Common myeloid progenitor, CD34-positive (primary cell): Measurements from ENCODE around the gene UGT1A7.
"Not testable (repeated sequence)": the region's sequence is repeated elsewhere in the genome, so short reads cannot be mapped to it uniquely, and the experiment has no call there.

Source experiments
- CTCF ChIA-PET: fragments of 350-600 bp; sonication (Branson Sonifier 250); formaldehyde crosslinking; loops from one replicate; lab custom pipeline; 2021; ENCODE audit warnings: antibody characterized with exemption; lab: Charles Lee
- POLR2A ChIA-PET: fragments of 350-600 bp; sonication (Branson Sonifier 250); formaldehyde crosslinking; loops from one replicate; lab custom pipeline; 2021; ENCODE audit warnings: antibody characterized with exemption; lab: Charles Lee
- DNase-seq, 3 donors: peaks; one replicate each; pipeline versions ENCODE4 v3.0.0 to v3.0.0-alpha.2; 2013
- H3K27ac ChIP-seq, 2 experiments: 1 replicate in 1 of 2; 2 replicates in 1 of 2; pipeline ENCODE4 v1.7.0; 2013; ENCODE audit warnings: inconsistent platforms in 2 of 2, low read length in 2 of 2, mild to moderate bottlenecking in 2 of 2, low read depth in 1 of 2, moderate library complexity in 1 of 2; ENCODE audit not compliant: severe bottlenecking in 2 of 2, insufficient read depth in 1 of 2, poor library complexity in 1 of 2
- H3K27me3 ChIP-seq, 5 experiments: replicated peaks in 2 of 5; 1 replicate in 3 of 5; 2 replicates in 2 of 5; pipeline versions ENCODE4 v1.6.1 to v1.7.0; 2013; ENCODE audit warnings: low read length in 4 of 5, mild to moderate bottlenecking in 2 of 5, moderate library complexity in 2 of 5, inconsistent platforms in 1 of 5; ENCODE audit not compliant: insufficient read depth in 5 of 5, control insufficient read depth in 4 of 5
- H3K36me3 ChIP-seq, 4 experiments: 1 replicate in 2 of 4; 2 replicates in 2 of 4; pipeline versions ENCODE4 v1.6.1 to v1.7.0; 2013; ENCODE audit warnings: low read length in 3 of 4, control low read depth in 1 of 4, mild to moderate bottlenecking in 1 of 4; ENCODE audit not compliant: control insufficient read depth in 4 of 4, insufficient read depth in 4 of 4
- H3K4me1 ChIP-seq, 4 experiments: 1 replicate in 3 of 4; 2 replicates in 1 of 4; pipeline versions ENCODE4 v1.6.1 to v1.7.1; 2013; ENCODE audit warnings: low read length in 3 of 4, mild to moderate bottlenecking in 3 of 4, control low read depth in 1 of 4, inconsistent platforms in 1 of 4, moderate library complexity in 1 of 4; ENCODE audit not compliant: control insufficient read depth in 4 of 4, insufficient read depth in 4 of 4; ENCODE audit errors: control extremely low read depth in 1 of 4
- H3K4me3 ChIP-seq, 7 experiments: 1 replicate in 4 of 7; 2 replicates in 3 of 7; pipeline versions ENCODE4 v1.5.1 to v1.7.0; 2013; ENCODE audit warnings: mild to moderate bottlenecking in 7 of 7, low read length in 6 of 7, moderate library complexity in 6 of 7, inconsistent platforms in 2 of 7, low read depth in 2 of 7, control low read depth in 1 of 7; ENCODE audit not compliant: insufficient read depth in 4 of 7, control insufficient read depth in 1 of 7; ENCODE audit errors: extremely low read depth in 1 of 7
- H3K9me3 ChIP-seq, 5 experiments: 1 replicate in 4 of 5; 2 replicates in 1 of 5; pipeline versions ENCODE4 v1.6.1 to v1.7.1; 2013; ENCODE audit warnings: low read length in 4 of 5, mild to moderate bottlenecking in 2 of 5, inconsistent platforms in 1 of 5, low read depth in 1 of 5, moderate library complexity in 1 of 5; ENCODE audit not compliant: control insufficient read depth in 4 of 5, insufficient read depth in 2 of 5; ENCODE audit errors: control extremely low read depth in 1 of 5
- WGBS: methylation state at CpG from one replicate; pipeline ENCODE4 v1.1.5; 2013; ENCODE audit not compliant: insufficient coverage; 5-methylcytosine and 5-hydroxymethylcytosine counted together

UGT1A7 gene

GRCh38 chr2:233747283-233747544 lies 65.5 kb downstream of the UGT1A7 start:
- no peaks in the 10 kb centered on the region for H3K4me1 ChIP-seq
- no peaks in the 10 kb centered on the region for H3K36me3 ChIP-seq
- POLR2A ChIA-PET = no interaction called here
- H3K4me3 ChIP-seq = no peak overlapping the region
- peaks cover 0 to 12% (median 0%) of the 10 kb centered on the region in 5 experiments for H3K27me3 ChIP-seq
- 89% methylated on average over 6 of the region's 6 CpGs for WGBS
- H3K27ac ChIP-seq = no peak overlapping the region
- DNase-seq = no peak
- CTCF ChIA-PET = no interaction called here
- peaks cover 0 to 7% (median 3%) of the 10 kb centered on the region in 5 experiments for H3K9me3 ChIP-seq

GRCh38 chr2:233750689-233751088 lies 69.0 kb downstream of the UGT1A7 start:
- POLR2A ChIA-PET, H3K27ac ChIP-seq, H3K9me3 ChIP-seq, H3K4me1 ChIP-seq, H3K36me3 ChIP-seq, DNase-seq, CTCF ChIA-PET, H3K4me3 ChIP-seq: not testable (repeated sequence)
- H3K27me3 ChIP-seq = peaks cover 0 to 15% (median 0%) of the 10 kb centered on the region in 5 experiments
- WGBS = 86% methylated on average over 2 of the region's 2 CpGs

GRCh38 chr2:233751212-233752009 lies 69.7 kb downstream of the UGT1A7 start:
- WGBS = no CpG with 5 or more reads among the region's 2 CpGs
- H3K27ac ChIP-seq, H3K4me1 ChIP-seq, CTCF ChIA-PET, H3K4me3 ChIP-seq, POLR2A ChIA-PET, H3K9me3 ChIP-seq, DNase-seq, H3K36me3 ChIP-seq: not testable (repeated sequence)
- peaks cover 0 to 15% (median 0%) of the 10 kb centered on the region in 5 experiments for H3K27me3 ChIP-seq

- H3K27me3 ChIP-seq = peaks cover 0 to 3% (median 0%) of the 10 kb centered on the region in 5 experiments
- CTCF ChIA-PET = no interaction called here
- H3K36me3 ChIP-seq = no peaks in the 10 kb centered on the region
- H3K4me3 ChIP-seq = no peak overlapping the region
- peaks cover 0 to 7% (median 3%) of the 10 kb centered on the region in 5 experiments for H3K9me3 ChIP-seq
- H3K27ac ChIP-seq = no peak overlapping the region
- no peaks in the 10 kb centered on the region for H3K4me1 ChIP-seq
- POLR2A ChIA-PET = no interaction called here
- DNase-seq = no peak
- 97% methylated on average over 37 of the region's 44 CpGs for WGBS
Observed at GRCh38 chr2:233754872-233755611, 73.3 kb downstream of the UGT1A7 start.

GRCh38 chr2:233756429-233757081 lies 74.9 kb downstream of the UGT1A7 start:
- Histone ChIP-seq H3K27ac (no peak overlapping the region), H3K4me1 (no peaks in the 10 kb centered on the region), H3K9me3 (peaks cover 0 to 2% (median 0%) of the 10 kb centered on the region in 5 experiments), H3K4me3 (no peak overlapping the region), H3K36me3 (no peaks in the 10 kb centered on the region), H3K27me3 (peaks cover 0 to 3% (median 0%) of the 10 kb centered on the region in 5 experiments)
- 100% methylated on average over 2 of the region's 7 CpGs for WGBS
- ChIA-PET POLR2A (no interaction called here), CTCF (no interaction called here)
- no peak for DNase-seq

- Histone ChIP-seq H3K9me3 (no peaks in the 10 kb centered on the region), H3K27me3 (peaks cover 0 to 6% (median 2%) of the 10 kb centered on the region in 5 experiments), H3K4me1 (no peaks in the 10 kb centered on the region), H3K36me3 (no peaks in the 10 kb centered on the region), H3K27ac (no peak overlapping the region), H3K4me3 (no peak overlapping the region)
- ChIA-PET CTCF (no interaction called here), POLR2A (no interaction called here)
- no peak for DNase-seq
Observed at GRCh38 chr2:233758141-233758540, 76.4 kb downstream of the UGT1A7 start.

GRCh38 chr2:233758849-233759248 lies 77.1 kb downstream of the UGT1A7 start:
- CTCF ChIA-PET = interaction anchor here (0.6 kb wide), 1 partner anchor 409 kb away, joined by 3 read pairs; no protein-coding TSS in a partner anchor
- POLR2A ChIA-PET = no interaction called here
- H3K27ac ChIP-seq = no peak overlapping the region

More at GRCh38 chr2:233758849-233759248, 77.1 kb downstream of the UGT1A7 start:
- Histone ChIP-seq H3K36me3 (no peaks in the 10 kb centered on the region), H3K27me3 (peaks cover 0 to 10% (median 2%) of the 10 kb centered on the region in 5 experiments), H3K9me3 (no peaks in the 10 kb centered on the region), H3K4me1 (no peaks in the 10 kb centered on the region), H3K4me3 (no peak overlapping the region)
- no peak for DNase-seq
- 100% methylated on average over 2 of the region's 2 CpGs for WGBS
